Mesenchymal stem cell (in vitro differentiated cells and primary cell): ENCODE measurements around the gene C4orf51.
A peak's percentile ranks its signal among the peaks of the same experiment; 100 is the strongest.

Experiments
- DNase-seq: peaks from one replicate; pipeline ENCODE4 v3.0.0-alpha.2; 2013
- H2AFZ ChIP-seq: one replicate; pipeline ENCODE4 v1.6.1; 2013; ENCODE audit warnings: low read depth, mild to moderate bottlenecking, control low read depth, inconsistent platforms, low read length, moderate library complexity
- H2AK5ac ChIP-seq: 2 replicates; pipeline ENCODE4 v1.6.1; 2013; ENCODE audit warnings: low read length, moderate library complexity, mild to moderate bottlenecking, inconsistent platforms; ENCODE audit not compliant: severe bottlenecking
- H2BK120ac ChIP-seq: one replicate; pipeline ENCODE4 v1.6.1; 2013; ENCODE audit warnings: low read depth, mild to moderate bottlenecking, inconsistent platforms, low read length, moderate library complexity
- H2BK12ac ChIP-seq, 2 experiments: one replicate each; pipeline ENCODE4 v1.6.1; 2013; ENCODE audit warnings: inconsistent platforms in 2 of 2, low read length in 2 of 2, mild to moderate bottlenecking in 2 of 2, moderate library complexity in 2 of 2, control low read depth in 1 of 2
- H2BK15ac ChIP-seq: one replicate; pipeline ENCODE4 v1.6.1; 2013; ENCODE audit warnings: mild to moderate bottlenecking, low read depth, inconsistent platforms; ENCODE audit not compliant: poor library complexity, severe bottlenecking
- H2BK5ac ChIP-seq: 2 replicates; pipeline ENCODE4 v1.6.1; 2013; ENCODE audit warnings: low read depth, mild to moderate bottlenecking, low read length, control low read depth, inconsistent platforms; ENCODE audit not compliant: poor library complexity, severe bottlenecking
- H3K14ac ChIP-seq, 2 experiments: one replicate each; pipeline ENCODE4 v1.6.1; 2013; ENCODE audit warnings: inconsistent platforms in 2 of 2, low read length in 2 of 2, control low read depth in 1 of 2, mild to moderate bottlenecking in 1 of 2, moderate library complexity in 1 of 2
- H3K18ac ChIP-seq, 2 experiments: one replicate each; pipeline ENCODE4 v1.6.1; 2013; ENCODE audit warnings: inconsistent platforms in 2 of 2, low read length in 2 of 2, control low read depth in 1 of 2, low read depth in 1 of 2, mild to moderate bottlenecking in 1 of 2
- H3K23ac ChIP-seq, 2 experiments: one replicate each; pipeline ENCODE4 v1.6.1; 2013; ENCODE audit warnings: inconsistent platforms in 2 of 2, low read length in 2 of 2, mild to moderate bottlenecking in 2 of 2, moderate library complexity in 2 of 2, control low read depth in 1 of 2
- H3K27ac ChIP-seq: 2 replicates; pipeline ENCODE4 v1.5.1; 2013; ENCODE audit warnings: mild to moderate bottlenecking, moderate library complexity, low read length, control low read depth, inconsistent platforms; ENCODE audit not compliant: poor library complexity, severe bottlenecking
- H3K27me3 ChIP-seq, 2 experiments: 2 replicates each; pipeline versions ENCODE4 v1.6.1 to v1.7.0; 2013; ENCODE audit warnings: low read length in 2 of 2, mild to moderate bottlenecking in 2 of 2, moderate library complexity in 2 of 2, control low read depth in 1 of 2, inconsistent platforms in 1 of 2; ENCODE audit not compliant: control insufficient read depth in 1 of 2, insufficient read depth in 1 of 2
- H3K36me3 ChIP-seq, 2 experiments: 2 replicates each; pipeline versions ENCODE4 v1.6.1 to v1.7.0; 2013; ENCODE audit warnings: low read length in 2 of 2, control low read depth in 1 of 2, inconsistent platforms in 1 of 2, low read depth in 1 of 2, mild to moderate bottlenecking in 1 of 2; ENCODE audit not compliant: insufficient read depth in 2 of 2, control insufficient read depth in 1 of 2
- H3K4ac ChIP-seq, 2 experiments: one replicate each; pipeline ENCODE4 v1.6.1; 2013; ENCODE audit warnings: inconsistent platforms in 2 of 2, low read length in 2 of 2, mild to moderate bottlenecking in 2 of 2, moderate library complexity in 2 of 2, control low read depth in 1 of 2, low read depth in 1 of 2
- H3K4me1 ChIP-seq: 2 replicates; pipeline ENCODE4 v1.6.1; 2013; ENCODE audit warnings: low read depth, low read length, control low read depth; ENCODE audit not compliant: control insufficient read depth, insufficient read depth
- H3K4me2 ChIP-seq: 2 replicates; pipeline ENCODE4 v1.6.1; 2013; ENCODE audit warnings: low read length, mild to moderate bottlenecking, inconsistent platforms; ENCODE audit not compliant: poor library complexity, severe bottlenecking
- H3K4me3 ChIP-seq, 2 experiments: 2 replicates each; pipeline versions ENCODE4 v1.5.1 to v1.7.0; 2013; ENCODE audit warnings: low read length in 2 of 2, mild to moderate bottlenecking in 2 of 2, control low read depth in 1 of 2, low read depth in 1 of 2; ENCODE audit not compliant: insufficient read depth in 1 of 2
- H3K79me1 ChIP-seq: replicated peaks from 2 replicates; pipeline ENCODE4 v1.6.1; 2013; ENCODE audit warnings: mild to moderate bottlenecking, control low read depth, low read length, inconsistent platforms; ENCODE audit not compliant: poor library complexity, severe bottlenecking
- H3K9ac ChIP-seq: 2 replicates; pipeline ENCODE4 v1.7.0; 2013; ENCODE audit warnings: mild to moderate bottlenecking, low read length, moderate library complexity
- H3K9me3 ChIP-seq: 2 replicates; pipeline ENCODE4 v1.7.0; 2013; ENCODE audit warnings: mild to moderate bottlenecking, low read length; ENCODE audit not compliant: control insufficient read depth
- H4K8ac ChIP-seq: one replicate; pipeline ENCODE4 v1.6.1; 2013; ENCODE audit warnings: inconsistent platforms, mild to moderate bottlenecking, low read length, moderate library complexity
- H4K91ac ChIP-seq: one replicate; pipeline ENCODE4 v1.6.1; 2013; ENCODE audit warnings: mild to moderate bottlenecking, low read length, inconsistent platforms
- WGBS: methylation state at CpG from one replicate; pipeline ENCODE4 v1.1.7; 2013; ENCODE audit warnings: mixed read lengths; 5-methylcytosine and 5-hydroxymethylcytosine counted together

The C4orf51 gene

GRCh38 chr4:145709843-145710242 lies 29.9 kb downstream of the C4orf51 start:
- no peak overlapping the region for H2BK15ac ChIP-seq
- no peak overlapping the region for H2AK5ac ChIP-seq
- H2BK12ac ChIP-seq: no peak overlapping the region
- H3K9ac ChIP-seq: no peak overlapping the region
- H3K36me3 ChIP-seq: no peaks in the 10 kb centered on the region
- H3K23ac ChIP-seq: no peak overlapping the region
- no peak overlapping the region for H4K91ac ChIP-seq
- no peak overlapping the region for H3K4me2 ChIP-seq
- DNase-seq: peak; percentile 84
- no peaks in the 10 kb centered on the region for H3K27me3 ChIP-seq
- H3K4ac ChIP-seq: no peak overlapping the region
- no peak overlapping the region for H3K14ac ChIP-seq
- no peak overlapping the region for H3K4me3 ChIP-seq
- no peak overlapping the region for H3K18ac ChIP-seq
- H2AFZ ChIP-seq: no peak overlapping the region
- H3K27ac ChIP-seq: peak overlapping the region; percentile 1
- H2BK5ac ChIP-seq: no peak overlapping the region
- H3K79me1 ChIP-seq: no peaks in the 10 kb centered on the region
- H4K8ac ChIP-seq: no peak overlapping the region
- peaks cover 9% of the 10 kb centered on the region for H3K9me3 ChIP-seq
- no peak overlapping the region for H2BK120ac ChIP-seq
- H3K4me1 ChIP-seq: peaks cover 3% of the 10 kb centered on the region
- WGBS: 53% methylated on average over 3 of the region's 3 CpGs

- Histone ChIP-seq H3K79me1 (no peaks in the 10 kb centered on the region), H3K9ac (no peak overlapping the region), H3K9me3 (peaks cover under 1% of the 10 kb centered on the region), H3K4me3 (no peak overlapping the region), H2BK15ac (no peak overlapping the region), H3K27me3 (no peaks in the 10 kb centered on the region), H3K14ac (no peak overlapping the region), H3K4ac (no peak overlapping the region), H4K91ac (no peak overlapping the region), H2AFZ (no peak overlapping the region), H3K4me1 (peaks cover 1% of the 10 kb centered on the region), H2BK120ac (no peak overlapping the region), H3K36me3 (no peaks in the 10 kb centered on the region), H2AK5ac (no peak overlapping the region), H3K27ac (no peak overlapping the region), H2BK12ac (no peak overlapping the region), H3K4me2 (no peak overlapping the region), H2BK5ac (no peak overlapping the region), H3K23ac (no peak overlapping the region), H3K18ac (no peak overlapping the region), H4K8ac (no peak overlapping the region)
- no peak for DNase-seq
- WGBS: 64% methylated on average over 2 of the region's 3 CpGs
Measured at GRCh38 chr4:145716200-145716599, 36.3 kb downstream of the C4orf51 start.

- no peak overlapping the region for H3K14ac ChIP-seq
- no peak overlapping the region for H4K8ac ChIP-seq
- no peak overlapping the region for H3K4me3 ChIP-seq
- no peak overlapping the region for H2BK15ac ChIP-seq
- no peak overlapping the region for H3K4ac ChIP-seq
- no peaks in the 10 kb centered on the region for H3K79me1 ChIP-seq
- peaks cover 1% of the 10 kb centered on the region for H3K4me1 ChIP-seq
- H2AK5ac ChIP-seq: no peak overlapping the region
- H2BK12ac ChIP-seq: no peak overlapping the region
- no peak overlapping the region for H2BK5ac ChIP-seq
- no peaks in the 10 kb centered on the region for H3K36me3 ChIP-seq
- H4K91ac ChIP-seq: no peak overlapping the region
- WGBS: no CpG with 5 or more reads among the region's 1 CpG
- H3K27ac ChIP-seq: no peak overlapping the region
- no peak overlapping the region for H3K23ac ChIP-seq
- H3K9me3 ChIP-seq: no peaks in the 10 kb centered on the region
- H2BK120ac ChIP-seq: no peak overlapping the region
- no peak overlapping the region for H2AFZ ChIP-seq
- H3K4me2 ChIP-seq: no peak overlapping the region
- H3K27me3 ChIP-seq: no peaks in the 10 kb centered on the region
- H3K9ac ChIP-seq: no peak overlapping the region
- no peak for DNase-seq
- no peak overlapping the region for H3K18ac ChIP-seq
Measured at GRCh38 chr4:145716661-145717200, 36.8 kb downstream of the C4orf51 start.

GRCh38 chr4:145719752-145720624 lies 40.0 kb downstream of the C4orf51 start:
- Histone ChIP-seq H3K4me1 (peaks cover 1% of the 10 kb centered on the region), H2AK5ac (no peak overlapping the region), H2BK5ac (no peak overlapping the region), H3K18ac (no peak overlapping the region), H2BK12ac (no peak overlapping the region), H3K4ac (no peak overlapping the region), H3K4me3 (no peak overlapping the region), H4K91ac (no peak overlapping the region), H3K9ac (no peak overlapping the region), H3K36me3 (no peaks in the 10 kb centered on the region), H2AFZ (no peak overlapping the region), H3K79me1 (no peaks in the 10 kb centered on the region), H3K23ac (no peak overlapping the region), H4K8ac (no peak overlapping the region), H3K27ac (no peak overlapping the region), H3K9me3 (no peaks in the 10 kb centered on the region), H2BK120ac (no peak overlapping the region), H3K4me2 (no peak overlapping the region), H3K27me3 (no peaks in the 10 kb centered on the region), H2BK15ac (no peak overlapping the region), H3K14ac (no peak overlapping the region)
- WGBS: 81% methylated on average over 10 of the region's 10 CpGs
- no peak for DNase-seq
